ENCODE results near the gene CS.
A peak's percentile ranks its signal among the peaks of the same experiment; 100 is the strongest.

Gene CS

GRCh38 chr12:56304872-56305590 is 4.9 kb upstream of the CS start:
- H3K9me3 ChIP-seq (ENCODE audit: control insufficient read depth in 2 of 2, low read length in 2 of 2) = no peaks in the 10 kb centered on the region
- H3K27me3 ChIP-seq (ENCODE audit: control insufficient read depth in 2 of 2, insufficient read depth in 2 of 2, low read length in 2 of 2) = no peaks in the 10 kb centered on the region
- no peak overlapping the region for H3K27ac ChIP-seq (ENCODE audit: low read depth in 2 of 2, low read length in 2 of 2)
- H3K4me3 ChIP-seq (ENCODE audit: low read length in 2 of 2) = no peak overlapping the region
- peaks cover 14 to 17% of the 10 kb centered on the region in 2 donors for H3K36me3 ChIP-seq (ENCODE audit: control insufficient read depth in 2 of 2, insufficient read depth in 2 of 2, low read length in 2 of 2)
- no peak overlapping the region for H3K9ac ChIP-seq (ENCODE audit: low read depth in 1 of 2, low read length in 2 of 2)
- H3K4me1 ChIP-seq (ENCODE audit: control insufficient read depth in 2 of 2, insufficient read depth in 2 of 2, low read length in 2 of 2) = peaks cover 12 to 13% of the 10 kb centered on the region in 2 donors

GRCh38 chr12:56304276-56304675 is 4.1 kb upstream of the CS start:
- H3K27ac ChIP-seq (ENCODE audit: low read depth in 2 of 2, low read length in 2 of 2) = no peak overlapping the region
- H3K9me3 ChIP-seq (ENCODE audit: control insufficient read depth in 2 of 2, low read length in 2 of 2) = no peaks in the 10 kb centered on the region
- H3K36me3 ChIP-seq (ENCODE audit: control insufficient read depth in 2 of 2, insufficient read depth in 2 of 2, low read length in 2 of 2) = peaks cover 9 to 15% of the 10 kb centered on the region in 2 donors
- peaks cover 12 to 16% of the 10 kb centered on the region in 2 donors for H3K4me1 ChIP-seq (ENCODE audit: control insufficient read depth in 2 of 2, insufficient read depth in 2 of 2, low read length in 2 of 2)
- no peaks in the 10 kb centered on the region for H3K27me3 ChIP-seq (ENCODE audit: control insufficient read depth in 2 of 2, insufficient read depth in 2 of 2, low read length in 2 of 2)
- H3K9ac ChIP-seq (ENCODE audit: low read depth in 1 of 2, low read length in 2 of 2) = no peak overlapping the region
- no peak overlapping the region for H3K4me3 ChIP-seq (ENCODE audit: low read length in 2 of 2)

- Histone ChIP-seq H3K9ac (ENCODE audit: low read depth in 1 of 2, low read length in 2 of 2) (peak overlapping the region; percentile 79 to 87), H3K4me1 (ENCODE audit: control insufficient read depth in 2 of 2, insufficient read depth in 2 of 2, low read length in 2 of 2) (peaks cover 32 to 35% of the 10 kb centered on the region in 2 donors), H3K36me3 (ENCODE audit: control insufficient read depth in 2 of 2, insufficient read depth in 2 of 2, low read length in 2 of 2) (peaks cover 8 to 10% of the 10 kb centered on the region in 2 donors), H3K9me3 (ENCODE audit: control insufficient read depth in 2 of 2, low read length in 2 of 2) (no peaks in the 10 kb centered on the region), H3K27me3 (ENCODE audit: control insufficient read depth in 2 of 2, insufficient read depth in 2 of 2, low read length in 2 of 2) (no peaks in the 10 kb centered on the region), H3K4me3 (ENCODE audit: low read length in 2 of 2) (peak overlapping the region; percentile 53 to 85), H3K27ac (ENCODE audit: low read depth in 2 of 2, low read length in 2 of 2) (peak overlapping the region; percentile 93 to 98)
Measured at GRCh38 chr12:56300644-56301464, 724 bp upstream of the CS start.

- Histone ChIP-seq H3K36me3 (ENCODE audit: control insufficient read depth in 2 of 2, insufficient read depth in 2 of 2, low read length in 2 of 2) (peaks cover 6 to 9% of the 10 kb centered on the region in 2 donors), H3K4me1 (ENCODE audit: control insufficient read depth in 2 of 2, insufficient read depth in 2 of 2, low read length in 2 of 2) (peaks cover 32 to 35% of the 10 kb centered on the region in 2 donors), H3K27ac (ENCODE audit: low read depth in 2 of 2, low read length in 2 of 2) (peak overlapping the region; percentile 93 to 98)
Measured at GRCh38 chr12:56299308-56299852, 750 bp downstream of the CS start.

GRCh38 chr12:56298828-56299227 is 1.3 kb downstream of the CS start:
- Histone ChIP-seq H3K9me3 (ENCODE audit: control insufficient read depth in 2 of 2, low read length in 2 of 2) (no peaks in the 10 kb centered on the region), H3K4me1 (ENCODE audit: control insufficient read depth in 2 of 2, insufficient read depth in 2 of 2, low read length in 2 of 2) (peaks cover 32 to 35% of the 10 kb centered on the region in 2 donors), H3K27ac (ENCODE audit: low read depth in 2 of 2, low read length in 2 of 2) (peak overlapping the region; percentile 93 to 98), H3K27me3 (ENCODE audit: control insufficient read depth in 2 of 2, insufficient read depth in 2 of 2, low read length in 2 of 2) (no peaks in the 10 kb centered on the region), H3K9ac (ENCODE audit: low read depth in 1 of 2, low read length in 2 of 2) (peak overlapping the region; percentile 77 to 79), H3K36me3 (ENCODE audit: control insufficient read depth in 2 of 2, insufficient read depth in 2 of 2, low read length in 2 of 2) (peaks cover 6 to 7% of the 10 kb centered on the region in 2 donors), H3K4me3 (ENCODE audit: low read length in 2 of 2) (peak overlapping the region; percentile 85 to 88)

More at GRCh38 chr12:56299308-56299852, 750 bp downstream of the CS start:
- no peaks in the 10 kb centered on the region for H3K27me3 ChIP-seq (ENCODE audit: control insufficient read depth in 2 of 2, insufficient read depth in 2 of 2, low read length in 2 of 2)
- H3K9ac ChIP-seq (ENCODE audit: low read depth in 1 of 2, low read length in 2 of 2) = peak overlapping the region; percentile 77 to 79
- peak overlapping the region; percentile 85 to 88 for H3K4me3 ChIP-seq (ENCODE audit: low read length in 2 of 2)
- no peaks in the 10 kb centered on the region for H3K9me3 ChIP-seq (ENCODE audit: control insufficient read depth in 2 of 2, low read length in 2 of 2)

GRCh38 chr12:56297400-56297799 is 2.7 kb downstream of the CS start:
- Histone ChIP-seq H3K9me3 (ENCODE audit: control insufficient read depth in 2 of 2, low read length in 2 of 2) (no peaks in the 10 kb centered on the region), H3K4me1 (ENCODE audit: control insufficient read depth in 2 of 2, insufficient read depth in 2 of 2, low read length in 2 of 2) (peaks cover 32 to 35% of the 10 kb centered on the region in 2 donors), H3K27ac (ENCODE audit: low read depth in 2 of 2, low read length in 2 of 2) (no peak overlapping the region), H3K9ac (ENCODE audit: low read depth in 1 of 2, low read length in 2 of 2) (no peak overlapping the region), H3K27me3 (ENCODE audit: control insufficient read depth in 2 of 2, insufficient read depth in 2 of 2, low read length in 2 of 2) (no peaks in the 10 kb centered on the region), H3K36me3 (ENCODE audit: control insufficient read depth in 2 of 2, insufficient read depth in 2 of 2, low read length in 2 of 2) (peaks cover 6 to 9% of the 10 kb centered on the region in 2 donors), H3K4me3 (ENCODE audit: low read length in 2 of 2) (no peak overlapping the region)

GRCh38 chr12:56296295-56296694 is 3.8 kb downstream of the CS start:
- H3K27me3 ChIP-seq (ENCODE audit: control insufficient read depth in 2 of 2, insufficient read depth in 2 of 2, low read length in 2 of 2) = no peaks in the 10 kb centered on the region
- H3K9ac ChIP-seq (ENCODE audit: low read depth in 1 of 2, low read length in 2 of 2) = no peak overlapping the region
- no peak overlapping the region for H3K27ac ChIP-seq (ENCODE audit: low read depth in 2 of 2, low read length in 2 of 2)
- H3K4me1 ChIP-seq (ENCODE audit: control insufficient read depth in 2 of 2, insufficient read depth in 2 of 2, low read length in 2 of 2) = peaks cover 25 to 31% of the 10 kb centered on the region in 2 donors
- H3K36me3 ChIP-seq (ENCODE audit: control insufficient read depth in 2 of 2, insufficient read depth in 2 of 2, low read length in 2 of 2) = peaks cover 10% of the 10 kb centered on the region in 2 donors
- H3K9me3 ChIP-seq (ENCODE audit: control insufficient read depth in 2 of 2, low read length in 2 of 2) = no peaks in the 10 kb centered on the region
- H3K4me3 ChIP-seq (ENCODE audit: low read length in 2 of 2) = no peak overlapping the region

GRCh38 chr12:56293795-56294194 is 6.3 kb downstream of the CS start:
- Histone ChIP-seq H3K9ac (ENCODE audit: low read depth in 1 of 2, low read length in 2 of 2) (no peak overlapping the region), H3K27ac (ENCODE audit: low read depth in 2 of 2, low read length in 2 of 2) (no peak overlapping the region), H3K4me1 (ENCODE audit: control insufficient read depth in 2 of 2, insufficient read depth in 2 of 2, low read length in 2 of 2) (peaks cover 11 to 18% of the 10 kb centered on the region in 2 donors), H3K9me3 (ENCODE audit: control insufficient read depth in 2 of 2, low read length in 2 of 2) (no peaks in the 10 kb centered on the region), H3K36me3 (ENCODE audit: control insufficient read depth in 2 of 2, insufficient read depth in 2 of 2, low read length in 2 of 2) (peaks cover 15 to 19% of the 10 kb centered on the region in 2 donors), H3K27me3 (ENCODE audit: control insufficient read depth in 2 of 2, insufficient read depth in 2 of 2, low read length in 2 of 2) (no peaks in the 10 kb centered on the region), H3K4me3 (ENCODE audit: low read length in 2 of 2) (no peak overlapping the region)

GRCh38 chr12:56288705-56289387 is 11.3 kb downstream of the CS start:
- H3K9me3 ChIP-seq (ENCODE audit: control insufficient read depth in 2 of 2, low read length in 2 of 2) = no peaks in the 10 kb centered on the region
- no peaks in the 10 kb centered on the region for H3K27me3 ChIP-seq (ENCODE audit: control insufficient read depth in 2 of 2, insufficient read depth in 2 of 2, low read length in 2 of 2)
- H3K36me3 ChIP-seq (ENCODE audit: control insufficient read depth in 2 of 2, insufficient read depth in 2 of 2, low read length in 2 of 2) = peaks cover 20 to 25% of the 10 kb centered on the region in 2 donors
- H3K4me3 ChIP-seq (ENCODE audit: low read length in 2 of 2) = no peak overlapping the region
- no peak overlapping the region for H3K9ac ChIP-seq (ENCODE audit: low read depth in 1 of 2, low read length in 2 of 2)
- H3K27ac ChIP-seq (ENCODE audit: low read depth in 2 of 2, low read length in 2 of 2) = no peak overlapping the region
- H3K4me1 ChIP-seq (ENCODE audit: control insufficient read depth in 2 of 2, insufficient read depth in 2 of 2, low read length in 2 of 2) = no peaks in the 10 kb centered on the region

Data from mucosa of rectum (tissue), 2 donors.